Suppressor macrophage (primary cell): ENCODE results near the gene RNMT.
"Not testable (repeated sequence)": the region's sequence is repeated elsewhere in the genome, so short reads cannot be mapped to it uniquely, and the experiment has no call there.

Source experiments
- DNase-seq, 4 experiments: peaks; one replicate each; pipeline ENCODE4 v3.0.0-alpha.2; 2020 to 2022
- total RNA-seq, 17 experiments: gene quantifications; one replicate each; lab custom pipeline; 2026; ENCODE audit warnings: mixed read lengths in 6 of 17, inconsistent platforms in 3 of 17; lab: John Stamatoyannopoulos, UW

Gene RNMT
- 15.5 to 69.4 (median 45.2) reads per million in 17 experiments for total RNA-seq

DNA sequence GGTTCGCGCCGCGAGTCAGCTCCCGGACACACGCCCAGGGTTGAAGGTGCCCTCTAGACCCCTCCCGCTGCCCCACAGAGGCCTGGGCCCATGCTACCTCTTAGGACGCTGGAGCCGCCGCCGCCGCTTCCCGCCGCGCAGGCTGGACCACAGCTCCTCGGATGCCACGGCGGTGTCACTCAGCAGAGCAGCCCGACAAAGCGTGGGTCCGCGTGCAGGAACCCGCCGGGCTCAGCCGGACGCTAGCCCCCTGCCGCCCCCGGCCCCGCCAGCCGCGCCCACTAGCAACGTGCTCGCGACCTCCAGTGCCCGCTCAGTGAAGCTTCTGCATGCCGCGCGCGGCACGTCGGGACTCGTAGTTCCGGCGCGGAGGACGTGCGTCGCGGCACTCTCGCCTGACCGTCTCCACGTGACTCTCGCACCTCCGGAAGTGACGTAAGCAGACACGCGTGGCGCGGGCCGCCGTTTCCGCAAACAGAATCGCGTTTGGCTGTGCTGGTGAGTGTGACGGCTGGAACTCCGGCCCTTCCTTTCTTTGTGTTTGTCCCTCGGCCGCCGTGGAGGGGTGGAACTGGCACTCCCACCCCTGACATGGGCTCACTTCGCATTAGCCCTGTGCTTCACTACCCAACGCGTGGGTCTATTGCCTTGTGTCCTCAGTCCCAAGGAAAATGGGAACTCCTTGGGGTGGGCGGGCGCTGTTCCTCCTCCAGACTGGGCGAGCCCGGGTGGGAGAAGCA is at the start of gene RNMT, which contains the start of gene FAM210A:
RNMT (plus strand) TSS at position 442 of the 740 bp plus-strand sequence. CDS start 4,845 bp downstream, outside the sequence.
FAM210A (minus strand) TSS at position 327 of the 740 bp plus-strand sequence. CDS start 44,481 bp downstream, outside the sequence.
- peak; percentile 98 to 99 (median 98) for DNase-seq

DNA sequence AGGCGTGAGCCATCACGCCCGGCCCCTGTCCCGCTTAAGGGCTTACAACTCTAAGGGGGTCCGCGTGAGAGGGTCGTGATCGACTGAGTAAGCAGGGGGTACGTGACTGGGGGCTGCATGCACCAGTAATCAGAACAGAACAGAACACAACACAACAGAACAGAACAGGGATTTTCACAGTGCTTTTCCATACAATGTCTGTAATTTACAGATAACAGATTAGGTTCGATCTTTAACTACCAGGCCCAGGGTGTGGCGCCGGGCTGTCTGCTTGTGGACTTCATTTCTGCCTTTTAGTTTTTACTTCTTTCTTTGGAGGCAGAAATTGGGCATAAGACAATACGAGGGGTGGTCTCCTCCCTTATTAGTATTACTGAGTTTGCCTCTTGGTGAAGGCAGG is 49.1 kb upstream of the RNMT start:
- DNase-seq, result not testable (repeated sequence)

DNA sequence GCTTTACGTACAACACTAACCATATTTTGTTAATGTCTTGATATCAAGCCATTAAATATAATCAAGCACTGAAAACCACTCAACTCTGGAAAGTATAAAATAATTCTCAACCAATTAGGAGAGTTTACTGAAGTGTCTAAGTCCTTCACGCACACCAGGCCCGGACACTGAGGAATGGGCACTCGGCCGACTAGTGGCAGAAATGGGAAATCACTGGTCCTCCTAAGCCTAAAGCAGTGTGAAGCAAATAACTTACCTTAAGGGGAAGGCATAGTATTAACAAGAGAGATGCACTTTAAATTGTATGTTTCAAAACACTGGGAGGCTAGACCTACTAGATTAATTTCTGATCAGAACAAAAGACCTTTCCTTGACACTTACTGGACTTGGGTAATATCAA is 45.9 kb upstream of the RNMT start:
- peak in 2 of 4 experiments; percentile 5 to 17 for DNase-seq

GRCh38 chr18:13681701-13682100 is 44.8 kb upstream of the RNMT start:
- no peak for DNase-seq

DNA sequence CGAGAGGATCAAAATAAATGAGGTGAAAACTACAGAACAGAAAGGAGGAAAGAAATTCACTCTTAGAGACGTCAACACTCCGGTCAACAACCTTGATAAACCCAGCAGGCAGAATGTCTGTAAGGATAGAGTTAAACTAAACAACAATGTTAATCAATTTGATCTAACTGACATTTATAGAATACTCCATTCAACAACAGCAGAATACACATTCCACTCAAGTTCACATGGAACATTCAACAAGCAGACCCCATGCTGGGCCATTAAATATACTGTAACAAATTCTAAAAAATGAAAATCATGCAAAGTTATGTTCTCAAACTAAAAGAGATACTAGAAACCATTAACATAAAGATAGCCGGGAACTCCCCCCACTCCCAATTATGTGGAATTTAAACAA is 41.9 kb upstream of the RNMT start:
- DNase-seq, result no peak

DNA sequence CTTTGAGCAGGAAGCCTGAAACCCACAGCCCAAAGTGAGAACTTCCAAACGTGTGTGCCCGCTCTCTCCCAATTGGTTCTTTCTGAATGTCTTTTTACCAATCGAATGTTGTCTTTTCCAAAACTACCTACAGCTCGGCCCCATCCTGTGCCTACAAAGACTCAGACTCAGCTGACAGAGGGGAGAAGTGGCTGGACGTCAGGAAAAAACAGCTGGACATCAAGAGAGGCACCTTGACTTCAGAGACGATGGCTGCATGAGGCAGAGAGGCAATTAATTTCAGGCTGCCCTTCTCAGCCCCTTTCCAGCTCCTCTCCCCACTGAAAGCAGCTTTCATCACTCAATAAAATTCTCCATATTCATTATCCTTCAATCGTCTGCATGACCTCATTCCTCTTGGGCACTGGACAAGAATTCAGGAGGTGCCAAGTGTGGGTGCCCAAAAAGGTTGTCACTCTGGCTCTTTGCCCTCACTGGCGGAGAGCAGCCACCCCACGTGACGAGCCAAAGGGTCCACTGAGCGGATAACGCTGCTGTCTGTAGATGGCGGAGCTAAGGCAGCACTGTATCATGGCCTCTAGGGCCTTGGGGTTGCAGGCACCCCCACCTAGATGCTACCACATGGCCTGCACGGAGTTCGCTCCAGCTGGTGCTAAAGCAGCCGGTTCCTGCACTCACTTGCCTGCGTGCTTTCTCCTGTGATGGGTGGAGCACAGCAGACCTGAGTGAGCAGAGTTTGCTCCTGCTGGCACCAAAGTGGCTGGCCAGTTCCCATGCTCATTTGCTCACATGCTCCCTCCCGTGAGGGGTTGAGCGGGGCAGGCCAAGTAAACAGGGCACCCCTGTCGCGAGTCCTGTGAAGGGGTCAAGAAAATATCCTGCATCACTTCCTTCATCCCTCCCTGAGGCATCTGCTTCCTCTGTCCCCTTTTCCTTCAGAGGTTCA is 38.0 kb upstream of the RNMT start:
- no peak for DNase-seq

DNA sequence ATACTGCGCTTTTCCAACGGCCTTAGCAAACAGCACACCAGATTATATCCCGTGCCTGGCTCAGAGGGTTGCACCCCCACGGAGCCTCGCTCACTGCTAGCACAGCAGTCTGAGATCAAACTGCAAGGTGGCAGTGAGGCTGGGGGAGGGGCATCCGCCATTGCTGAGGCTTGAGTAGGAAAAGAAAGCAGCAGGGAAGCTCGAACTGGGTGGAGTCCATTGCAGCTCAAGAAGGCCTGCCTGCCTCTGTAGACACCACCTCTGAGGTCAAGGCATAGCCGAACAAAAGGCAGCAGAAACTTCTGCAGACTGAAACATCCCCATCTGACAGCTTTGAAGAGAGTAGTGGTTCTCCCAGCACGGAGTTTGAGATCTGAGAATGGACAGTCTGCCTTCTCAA is 36.4 kb upstream of the RNMT start:
- not testable (repeated sequence) for DNase-seq

- not testable (repeated sequence) for DNase-seq
Measured at GRCh38 chr18:13695337-13695736, 31.1 kb upstream of the RNMT start.

DNA sequence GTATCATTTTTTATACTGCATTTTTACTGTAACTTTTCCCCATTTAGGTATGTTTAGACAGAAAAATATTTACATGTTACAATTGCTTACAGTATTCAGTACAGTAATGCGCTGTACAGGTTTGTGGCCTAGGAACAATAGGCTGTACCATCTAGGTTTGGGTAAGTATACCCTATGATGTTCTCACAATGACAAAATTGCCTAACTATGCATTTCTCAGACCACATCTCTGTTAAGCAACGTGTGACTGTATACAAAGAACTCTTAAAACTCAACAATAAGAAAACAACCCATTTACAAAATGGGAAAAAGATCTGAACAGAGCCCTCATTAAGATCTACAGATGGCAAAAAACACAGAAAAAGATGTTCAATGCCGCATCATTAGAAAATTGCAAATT is 29.5 kb upstream of the RNMT start:
- DNase-seq, result no peak

DNA sequence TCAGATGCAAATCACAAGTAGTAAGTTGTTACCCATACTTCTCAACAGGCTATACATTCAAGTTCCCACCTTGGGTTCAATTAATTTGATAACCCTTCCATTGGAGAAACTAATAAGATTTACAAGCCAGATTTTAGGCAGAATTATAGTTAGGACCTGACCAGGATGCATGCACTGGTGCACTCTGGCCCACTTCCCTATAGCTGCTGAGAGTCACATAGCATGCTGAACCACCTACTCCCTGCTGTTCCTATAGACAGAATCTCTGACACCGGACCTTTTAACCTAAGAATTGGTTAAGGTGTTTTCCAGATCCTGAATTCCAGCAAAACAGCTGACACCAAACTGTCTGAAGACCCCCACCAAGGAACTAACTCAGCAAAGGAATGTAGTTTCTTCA is 26.3 kb upstream of the RNMT start:
- DNase-seq, result peak in 2 of 4 experiments; percentile 5 to 15

DNA sequence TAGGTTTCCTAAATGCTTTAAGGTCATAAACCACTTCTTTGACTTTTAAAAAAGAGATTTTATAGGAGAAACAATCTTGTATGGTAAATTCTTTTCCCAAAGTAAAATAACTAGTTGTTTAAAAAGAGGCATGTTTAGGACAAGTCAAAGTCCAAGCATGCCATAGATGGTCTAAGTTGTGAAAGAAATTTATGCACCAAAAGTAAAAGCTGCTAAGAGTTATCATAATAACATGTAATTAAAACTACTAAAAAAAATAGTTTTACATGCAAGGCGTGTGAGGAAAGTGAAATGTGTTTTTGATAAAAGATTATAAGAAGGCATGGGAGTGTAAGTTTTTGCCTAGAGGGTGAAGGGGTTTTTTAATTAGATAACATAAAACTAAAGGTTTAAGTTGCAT is 22.6 kb upstream of the RNMT start:
- DNase-seq, result peak in 1 of 4 experiments; percentile 11

DNA sequence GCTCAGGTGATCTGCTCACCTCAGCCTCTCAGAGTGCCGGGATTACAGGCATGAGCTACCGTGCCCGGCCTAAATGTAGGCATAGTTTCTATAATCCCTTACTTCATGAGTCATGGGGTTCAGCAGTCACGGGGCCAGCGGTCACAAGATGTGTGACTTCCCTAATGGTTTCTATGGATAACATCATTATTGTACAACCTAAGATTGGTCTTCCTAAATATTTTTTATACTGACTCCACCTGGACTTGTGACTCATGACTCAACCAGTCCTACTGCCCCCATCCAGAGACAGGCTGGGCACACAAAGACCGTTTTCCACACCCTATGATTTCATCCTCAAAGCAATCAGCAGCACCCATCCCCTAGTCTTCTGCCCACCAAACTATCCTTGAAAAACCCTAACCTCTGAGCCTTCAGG is 16.1 kb upstream of the RNMT start:
- peak; percentile 29 to 59 (median 52) for DNase-seq

DNA sequence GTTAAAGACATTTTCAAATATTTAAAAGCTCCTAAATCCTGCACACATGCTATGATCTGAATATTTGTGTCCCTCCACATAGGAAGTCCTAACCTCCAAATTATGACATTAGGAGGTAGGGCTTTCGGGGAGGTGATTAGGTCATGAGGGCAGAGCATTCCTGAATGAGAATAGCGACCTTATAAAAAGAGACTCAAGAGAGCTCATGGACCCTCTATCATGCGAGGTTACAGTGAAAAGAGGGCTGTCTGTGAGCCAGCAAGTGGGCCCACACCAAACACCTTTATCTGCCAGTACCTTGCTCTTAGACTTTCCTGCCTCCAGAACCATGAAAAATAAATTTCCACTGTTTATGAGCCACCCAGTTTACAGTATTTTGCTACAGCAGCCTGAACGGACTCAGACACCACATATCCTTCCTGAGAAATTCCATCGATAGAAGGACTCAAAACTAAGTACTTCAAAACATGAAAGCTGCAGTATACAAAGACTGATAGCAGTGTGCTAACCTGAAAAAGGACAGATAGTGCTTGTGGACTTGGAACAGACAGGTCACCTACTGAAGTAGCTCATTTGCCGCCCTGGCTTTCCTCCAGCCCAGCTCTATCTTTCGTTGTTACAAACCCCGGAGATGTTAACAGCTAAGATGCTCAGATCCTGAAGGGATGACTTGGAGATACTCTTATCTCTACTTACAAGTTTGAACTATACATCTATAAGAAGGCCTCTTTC is 13.9 kb upstream of the RNMT start:
- DNase-seq, result no peak

DNA sequence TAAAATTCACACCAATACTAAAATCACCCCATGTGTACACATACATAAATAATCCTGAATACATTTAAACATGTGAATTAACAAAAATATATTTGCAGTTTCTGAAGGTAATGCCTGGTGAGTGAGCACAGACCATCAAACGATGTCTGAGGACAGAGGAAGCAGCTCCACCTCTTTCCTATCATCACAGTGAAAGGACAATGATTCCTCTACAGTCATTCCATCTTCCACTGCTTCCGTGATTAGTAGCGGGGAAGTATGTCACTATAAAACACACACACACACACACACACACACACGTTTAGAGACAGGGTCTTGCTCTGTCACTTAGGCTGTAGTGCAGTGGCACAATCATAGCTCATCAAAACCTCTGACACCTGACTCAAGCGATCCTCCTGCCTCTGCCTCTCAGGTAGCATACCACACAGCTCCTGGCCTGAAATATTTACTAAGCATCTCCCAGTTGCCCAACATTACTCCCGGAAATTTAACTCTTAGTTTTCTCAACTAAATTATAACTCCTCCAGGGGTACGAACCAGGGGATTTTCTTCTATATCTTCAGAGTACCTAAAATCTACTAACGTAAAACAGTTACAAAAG is 12.9 kb upstream of the RNMT start:
- no peak for DNase-seq

GRCh38 chr18:13715330-13715729 is 11.1 kb upstream of the RNMT start:
- no peak for DNase-seq

DNA sequence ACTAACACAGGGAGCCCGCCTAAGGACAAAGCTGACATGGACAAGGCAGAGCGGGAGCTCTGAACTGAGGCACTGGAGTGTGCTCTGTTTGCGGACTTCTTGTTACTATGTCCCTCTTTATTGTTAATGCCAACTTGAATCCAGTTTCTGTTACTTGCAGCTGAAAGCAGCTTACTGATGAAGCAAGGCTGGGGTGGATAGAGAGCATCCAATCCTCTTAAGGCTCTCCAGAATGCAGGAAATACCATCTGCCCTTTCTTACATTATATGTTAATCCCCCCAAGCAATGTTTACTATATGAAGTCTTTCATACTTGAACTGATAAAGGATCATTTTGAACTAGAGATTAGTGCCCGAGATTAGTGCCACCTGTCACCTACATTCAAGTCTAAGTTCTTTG is 9.6 kb upstream of the RNMT start:
- no peak for DNase-seq

DNA sequence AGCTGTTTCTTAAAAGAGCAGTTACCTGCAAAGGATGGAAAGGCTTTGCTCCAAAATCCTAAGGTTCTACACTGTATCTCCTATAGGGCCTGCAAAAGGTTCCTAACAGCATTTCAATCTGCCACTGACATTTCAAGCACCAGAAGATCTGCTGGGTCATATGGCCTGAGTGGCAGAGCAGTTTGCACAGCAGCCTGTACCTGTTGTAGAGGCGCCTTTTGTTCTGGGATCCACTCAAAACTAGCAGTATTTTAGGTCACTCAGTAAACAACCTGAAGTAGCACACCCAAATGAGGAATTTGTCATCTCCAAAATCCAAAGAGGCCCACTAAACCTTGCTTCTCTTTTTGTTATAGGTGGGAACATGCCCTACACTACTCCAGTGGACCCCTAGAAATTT is 6.3 kb upstream of the RNMT start:
- no peak for DNase-seq

GRCh38 chr18:13720847-13721246 is 5.6 kb upstream of the RNMT start:
- no peak for DNase-seq

- DNase-seq, result no peak
Measured at GRCh38 chr18:13725566-13726231, 774 bp upstream of the RNMT start.

GRCh38 chr18:13726972-13727331 is 479 bp downstream of the RNMT start:
- no peak for DNase-seq

- DNase-seq, result no peak
Measured at GRCh38 chr18:13730481-13730880, 4.0 kb downstream of the RNMT start.

- no peak for DNase-seq
Measured at GRCh38 chr18:13735681-13736080, 9.2 kb downstream of the RNMT start.
